GM21423 (cell line): ENCODE results near the gene MRFAP1.
"Not testable (repeated sequence)": the region's sequence is repeated elsewhere in the genome, so short reads cannot be mapped to it uniquely, and the experiment has no call there.

Experiments used
- ATAC-seq: cut with Tn5 transposase; IDR thresholded peaks from one replicate; pipeline ENCODE4 v1.9.1; 2021; ENCODE audit warnings: mild to moderate bottlenecking, moderate library complexity; ENCODE audit not compliant: unreplicated experiment

MRFAP1 gene

GRCh38 chr4:6663596-6664393 is 23.3 kb downstream of the MRFAP1 start:
- ATAC-seq: no peak

GRCh38 chr4:6665320-6665654 is 24.8 kb downstream of the MRFAP1 start:
- ATAC-seq: no peak

GRCh38 chr4:6668391-6668790 is 27.9 kb downstream of the MRFAP1 start:
- no peak for ATAC-seq

GRCh38 chr4:6671648-6672047 is 31.2 kb downstream of the MRFAP1 start:
- ATAC-seq: no peak

- ATAC-seq: no peak
Observed at GRCh38 chr4:6672131-6672530, 31.6 kb downstream of the MRFAP1 start.

- ATAC-seq: not testable (repeated sequence)
Observed at GRCh38 chr4:6672541-6673190, 32.2 kb downstream of the MRFAP1 start.

GRCh38 chr4:6673191-6673659 is 32.7 kb downstream of the MRFAP1 start:
- ATAC-seq: not testable (repeated sequence)

GRCh38 chr4:6673660-6674499 is 33.4 kb downstream of the MRFAP1 start:
- peak; percentile 82 for ATAC-seq

- ATAC-seq: peak; percentile 39
Observed at GRCh38 chr4:6674500-6675149, 34.1 kb downstream of the MRFAP1 start.

GRCh38 chr4:6676722-6677558 is 36.5 kb downstream of the MRFAP1 start:
- no peak for ATAC-seq

- ATAC-seq: no peak
Observed at GRCh38 chr4:6680372-6681034, 40.0 kb downstream of the MRFAP1 start.

- no peak for ATAC-seq
Observed at GRCh38 chr4:6681191-6681590, 40.7 kb downstream of the MRFAP1 start.

- no peak for ATAC-seq
Observed at GRCh38 chr4:6682862-6683590, 42.5 kb downstream of the MRFAP1 start.

- no peak for ATAC-seq
Observed at GRCh38 chr4:6684656-6685055, 44.2 kb downstream of the MRFAP1 start.

- ATAC-seq: no peak
Observed at GRCh38 chr4:6686104-6686787, 45.8 kb downstream of the MRFAP1 start.

GRCh38 chr4:6687947-6688878 is 47.7 kb downstream of the MRFAP1 start:
- no peak for ATAC-seq

- peak; percentile 79 for ATAC-seq
Observed at GRCh38 chr4:6688879-6689505, 48.5 kb downstream of the MRFAP1 start.
